Effector memory CD8-positive, alpha-beta T cell (primary cell): Measurements from ENCODE around the gene MND1.
"Not testable (repeated sequence)": the region's sequence is repeated elsewhere in the genome, so short reads cannot be mapped to it uniquely, and the experiment has no call there.

Experiments used
- ATAC-seq: fragments of 150-1000 bp; cut with Tn5 transposase; replicated peaks from 2 replicates; pipeline ENCODE4 v1.10.0; 2021; ENCODE audit warnings: mild to moderate bottlenecking, moderate library complexity
- DNase-seq, 3 experiments: peaks; one replicate each; pipeline ENCODE4 v3.0.0; 2021
- H3K27ac Mint-ChIP-seq, 2 donors: one replicate each; pipeline ENCODE4 v1.8.0; 2022; ENCODE audit warnings: mild to moderate bottlenecking in 2 of 2, mixed read lengths in 2 of 2, moderate library complexity in 2 of 2
- H3K27me3 Mint-ChIP-seq, 2 donors: one replicate each; pipeline ENCODE4 v1.8.0; 2022; ENCODE audit warnings: mixed read lengths in 2 of 2
- H3K36me3 Mint-ChIP-seq: one replicate; pipeline ENCODE4 v1.8.0; 2022; ENCODE audit warnings: mild to moderate bottlenecking, moderate library complexity, mixed read lengths; ENCODE audit not compliant: insufficient read depth
- H3K4me1 Mint-ChIP-seq, 2 donors: one replicate each; pipeline ENCODE4 v1.8.0; 2022; ENCODE audit warnings: low read depth in 2 of 2, mixed read lengths in 2 of 2
- H3K4me3 Mint-ChIP-seq, 2 donors: one replicate each; pipeline ENCODE4 v1.8.0; 2022; ENCODE audit warnings: mild to moderate bottlenecking in 2 of 2, mixed read lengths in 2 of 2, moderate library complexity in 2 of 2
- H3K9me3 Mint-ChIP-seq, 2 donors: one replicate each; pipeline ENCODE4 v1.8.0; 2022; ENCODE audit warnings: mixed read lengths in 2 of 2

MND1 gene

DNA sequence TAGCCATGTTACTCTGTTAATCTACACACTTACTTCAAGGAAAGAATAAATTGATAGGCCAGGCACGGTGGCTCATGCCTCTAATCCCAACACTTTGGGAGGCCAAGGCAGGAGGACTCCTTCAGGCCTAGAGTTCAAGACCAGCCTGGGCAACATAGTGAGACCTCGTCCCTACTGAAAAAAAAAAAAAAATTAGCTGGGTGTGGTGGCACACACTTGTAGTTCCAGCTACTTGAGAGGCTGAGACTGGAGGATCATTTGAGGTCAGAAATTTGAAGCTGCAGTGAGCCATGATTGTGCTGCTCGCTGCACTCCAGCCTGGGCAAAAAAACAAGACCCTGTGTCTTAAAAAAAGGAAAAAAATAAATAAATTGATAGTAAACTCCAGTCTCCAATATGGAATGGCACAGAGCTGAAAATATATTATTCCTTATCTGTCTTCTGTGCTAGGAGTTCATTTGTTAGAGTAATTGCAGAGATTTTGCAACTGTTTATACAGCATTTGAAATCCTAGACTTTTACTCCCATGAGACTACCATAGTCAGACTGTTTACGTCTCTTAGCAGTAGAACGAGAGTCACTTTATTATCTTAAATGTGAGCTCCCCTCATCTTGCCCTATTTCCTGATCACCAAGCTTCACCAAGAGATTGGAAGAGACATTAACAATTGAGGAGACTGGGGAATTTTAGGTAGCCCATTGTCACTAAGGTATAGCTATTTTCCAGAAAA lies 102.9 kb downstream of the MND1 start:
- Mint-ChIP-seq H3K4me3 (no peak overlapping the region), H3K27ac (no peak overlapping the region), H3K9me3 (no peaks in the 10 kb centered on the region), H3K4me1 (peaks cover 7 to 13% of the 10 kb centered on the region in 2 donors), H3K27me3 (no peaks in the 10 kb centered on the region), H3K36me3 (no peaks in the 10 kb centered on the region)
- no peak for DNase-seq
- no peak for ATAC-seq

DNA sequence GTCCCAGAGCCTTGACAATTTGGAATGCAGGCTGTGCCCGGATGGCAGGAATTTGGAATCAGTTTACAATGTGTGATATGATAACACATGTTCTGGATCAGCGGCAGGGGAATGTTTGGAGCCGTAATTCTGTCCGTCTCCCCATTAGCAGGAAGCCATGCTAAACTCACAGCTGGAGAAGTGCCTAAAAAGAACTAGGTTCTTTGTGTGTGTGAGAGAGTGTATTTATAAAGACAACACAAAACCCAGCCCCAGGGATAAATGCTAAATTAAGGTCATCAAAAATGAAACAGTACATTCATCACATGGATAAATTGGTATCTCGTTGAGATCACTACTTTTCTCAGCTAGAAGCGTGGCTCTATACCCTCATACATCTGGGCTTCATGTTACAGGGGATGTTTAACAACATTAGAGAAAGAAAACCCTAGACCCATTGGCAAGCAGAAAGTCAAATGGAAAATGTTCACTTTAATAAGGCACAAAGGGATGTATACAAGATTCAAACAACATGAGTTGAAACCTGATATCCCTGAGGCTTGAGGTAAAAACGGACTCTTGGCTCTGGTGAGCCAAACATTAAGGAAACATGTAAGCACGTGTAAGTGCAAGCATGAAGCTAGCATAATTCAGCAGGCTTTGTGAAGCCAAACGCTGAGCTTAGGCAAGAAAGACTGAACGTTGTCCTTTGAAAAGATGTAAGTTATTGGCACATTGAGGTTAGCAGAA lies 103.7 kb downstream of the MND1 start:
- ATAC-seq (no peak), DNase-seq (no peak)
- Mint-ChIP-seq H3K4me3 (no peak overlapping the region), H3K9me3 (no peaks in the 10 kb centered on the region), H3K27me3 (no peaks in the 10 kb centered on the region), H3K27ac (no peak overlapping the region), H3K4me1 (peaks cover 7 to 12% of the 10 kb centered on the region in 2 donors), H3K36me3 (no peaks in the 10 kb centered on the region)

DNA sequence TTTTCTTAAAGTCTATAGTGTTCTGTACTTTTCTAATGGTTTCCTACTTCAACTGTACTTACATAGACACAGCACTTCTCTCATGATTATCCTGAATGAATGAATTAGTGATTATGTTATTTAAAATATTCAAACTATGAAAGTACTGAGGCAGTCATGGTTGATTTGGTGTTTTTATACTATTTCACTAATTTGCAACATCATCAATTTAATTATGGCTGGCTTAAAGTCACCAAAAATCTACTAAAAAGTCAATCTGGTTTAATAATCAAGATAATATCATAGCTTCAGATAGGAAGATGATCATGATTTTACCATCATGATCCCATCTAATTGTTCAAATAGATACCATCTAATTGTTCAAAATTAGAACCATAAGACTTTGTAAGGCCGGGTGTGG lies 104.8 kb downstream of the MND1 start:
- Mint-ChIP-seq H3K4me1 (peaks cover 7 to 10% of the 10 kb centered on the region in 2 donors), H3K9me3 (no peaks in the 10 kb centered on the region), H3K27ac (peak overlapping the region; percentile 80 to 82), H3K36me3 (no peaks in the 10 kb centered on the region), H3K4me3 (no peak overlapping the region), H3K27me3 (no peaks in the 10 kb centered on the region)
- DNase-seq (no peak), ATAC-seq (no peak)

DNA sequence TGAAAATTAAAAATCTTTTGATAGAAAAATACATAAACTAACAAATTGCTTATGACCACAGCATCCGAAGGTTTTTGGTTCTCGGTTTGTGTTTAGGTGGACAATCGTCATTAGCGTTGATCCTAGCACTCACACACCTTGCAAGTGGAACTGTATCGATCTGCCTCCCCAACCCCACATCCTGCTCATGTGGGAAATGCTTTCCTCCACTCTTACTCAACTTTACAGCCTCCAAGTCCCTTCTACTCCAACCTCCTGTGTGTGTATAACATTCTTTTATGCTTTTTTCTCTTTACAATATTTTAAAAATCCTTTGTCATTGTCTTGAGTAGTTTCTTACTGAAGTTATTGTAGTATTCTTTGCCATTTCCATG lies 106.0 kb downstream of the MND1 start:
- Mint-ChIP-seq H3K4me3 (peak overlapping the region; percentile 14 to 55), H3K36me3 (no peaks in the 10 kb centered on the region), H3K9me3 (no peaks in the 10 kb centered on the region), H3K27ac (peak overlapping the region; percentile 80 to 82), H3K4me1 (peaks cover 7 to 10% of the 10 kb centered on the region in 2 donors), H3K27me3 (no peaks in the 10 kb centered on the region)
- ATAC-seq (peak; percentile 58), DNase-seq (no peak)

DNA sequence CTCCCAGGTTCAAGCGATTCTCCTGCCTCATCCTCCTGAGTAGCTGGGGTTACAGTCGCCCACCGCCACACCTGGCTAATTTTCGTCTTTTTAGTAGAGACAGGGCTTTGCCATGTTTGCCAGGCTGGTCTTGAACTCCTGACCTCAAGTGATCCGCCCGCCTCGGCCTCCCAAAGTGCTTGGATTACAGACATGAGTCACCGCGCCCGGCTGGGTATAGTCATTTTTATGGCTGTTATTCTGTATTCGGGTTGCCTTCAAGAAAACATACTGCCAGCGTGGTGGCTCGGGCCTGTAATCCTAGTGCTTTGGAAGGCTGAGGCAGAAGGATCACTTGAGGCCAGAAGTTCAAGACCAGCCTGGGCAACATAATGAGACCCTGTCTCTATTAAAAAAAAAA lies 106.7 kb downstream of the MND1 start:
- H3K4me1 Mint-ChIP-seq, H3K27me3 Mint-ChIP-seq, H3K4me3 Mint-ChIP-seq, DNase-seq, H3K36me3 Mint-ChIP-seq, H3K9me3 Mint-ChIP-seq, ATAC-seq: not testable (repeated sequence)
- H3K27ac Mint-ChIP-seq = peak overlapping the region in 1 of 2 donors; percentile 80

DNA sequence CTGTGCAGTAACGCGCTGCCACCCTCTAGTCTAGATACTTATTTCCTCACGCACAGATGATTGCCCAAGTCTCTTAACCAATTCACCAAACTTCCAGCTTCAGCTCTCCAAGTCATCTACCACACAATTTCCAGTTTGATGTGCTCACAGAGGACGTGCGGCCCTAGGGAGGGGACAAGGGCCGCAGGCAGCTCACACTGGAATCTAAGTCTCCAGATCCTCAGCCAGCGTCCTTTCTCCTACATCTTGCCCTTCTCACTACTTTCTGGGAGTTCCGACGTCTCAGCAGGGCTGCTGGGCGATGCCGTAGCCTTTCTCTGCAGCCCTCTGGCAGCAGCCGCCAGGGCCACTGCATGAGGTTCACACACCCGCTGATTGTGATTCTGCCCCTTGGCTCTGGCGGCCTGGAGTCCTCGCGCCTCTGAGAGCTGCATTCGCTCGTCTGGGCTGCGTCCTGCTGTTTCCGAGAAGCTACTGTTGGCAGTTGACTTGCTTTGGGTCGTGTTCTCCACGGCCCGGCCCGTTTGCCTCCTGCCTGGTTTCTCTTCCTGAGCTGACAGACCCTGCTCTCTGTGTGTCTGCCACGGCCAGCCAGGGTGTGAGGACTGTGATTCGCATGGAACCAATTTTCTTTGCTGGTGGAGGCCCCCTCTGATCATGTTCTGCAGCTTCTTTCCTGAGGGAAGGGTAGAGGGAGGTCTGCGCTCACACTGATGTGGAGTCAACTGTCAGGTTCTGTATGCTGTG lies 107.6 kb downstream of the MND1 start:
- no peak overlapping the region for H3K4me3 Mint-ChIP-seq
- DNase-seq = no peak
- ATAC-seq = no peak
- no peaks in the 10 kb centered on the region for H3K27me3 Mint-ChIP-seq
- no peaks in the 10 kb centered on the region for H3K9me3 Mint-ChIP-seq
- H3K27ac Mint-ChIP-seq = peak overlapping the region in 1 of 2 donors; percentile 33
- H3K36me3 Mint-ChIP-seq = no peaks in the 10 kb centered on the region
- peaks cover 7 to 10% of the 10 kb centered on the region in 2 donors for H3K4me1 Mint-ChIP-seq

- no peak overlapping the region for H3K4me3 Mint-ChIP-seq
- peaks cover 3% of the 10 kb centered on the region for H3K36me3 Mint-ChIP-seq
- H3K27me3 Mint-ChIP-seq = no peaks in the 10 kb centered on the region
- peaks cover 7 to 10% of the 10 kb centered on the region in 2 donors for H3K4me1 Mint-ChIP-seq
- peak overlapping the region in 1 of 2 donors; percentile 47 for H3K27ac Mint-ChIP-seq
- no peaks in the 10 kb centered on the region for H3K9me3 Mint-ChIP-seq
- ATAC-seq (no peak), DNase-seq (no peak)
Measured at GRCh38 chr4:153452658-153453378, 108.3 kb downstream of the MND1 start.

GRCh38 chr4:153453402-153453801 lies 108.9 kb downstream of the MND1 start:
- Mint-ChIP-seq H3K9me3 (no peaks in the 10 kb centered on the region), H3K36me3 (peaks cover 5% of the 10 kb centered on the region), H3K4me1 (peaks cover 7 to 10% of the 10 kb centered on the region in 2 donors), H3K27ac (peak overlapping the region in 1 of 2 donors; percentile 47), H3K4me3 (no peak overlapping the region), H3K27me3 (no peaks in the 10 kb centered on the region)
- no peak for DNase-seq
- ATAC-seq = no peak

GRCh38 chr4:153458969-153459368 lies 114.5 kb downstream of the MND1 start:
- H3K4me3 Mint-ChIP-seq = no peak overlapping the region
- H3K36me3 Mint-ChIP-seq = peaks cover 5% of the 10 kb centered on the region
- DNase-seq (no peak), ATAC-seq (no peak)
- peaks cover 0 to 1% of the 10 kb centered on the region in 2 donors for H3K4me1 Mint-ChIP-seq
- no peaks in the 10 kb centered on the region for H3K27me3 Mint-ChIP-seq
- H3K9me3 Mint-ChIP-seq = no peaks in the 10 kb centered on the region
- H3K27ac Mint-ChIP-seq = no peak overlapping the region

GRCh38 chr4:153461549-153461948 lies 117.1 kb downstream of the MND1 start:
- peaks cover 9 to 10% of the 10 kb centered on the region in 2 donors for H3K4me1 Mint-ChIP-seq
- not testable (repeated sequence) for ATAC-seq, H3K36me3 Mint-ChIP-seq, DNase-seq, H3K4me3 Mint-ChIP-seq, H3K27me3 Mint-ChIP-seq, H3K27ac Mint-ChIP-seq, H3K9me3 Mint-ChIP-seq

GRCh38 chr4:153464068-153464467 lies 119.6 kb downstream of the MND1 start:
- Mint-ChIP-seq H3K9me3 (no peaks in the 10 kb centered on the region), H3K4me3 (no peak overlapping the region), H3K4me1 (peaks cover 24 to 31% of the 10 kb centered on the region in 2 donors), H3K27me3 (no peaks in the 10 kb centered on the region), H3K27ac (no peak overlapping the region), H3K36me3 (peaks cover 18% of the 10 kb centered on the region)
- DNase-seq (no peak), ATAC-seq (no peak)
